GM21423 (cell line): ENCODE data around the gene F2RL3.

Experiments used
- ATAC-seq: cut with Tn5 transposase; IDR thresholded peaks from one replicate; pipeline ENCODE4 v1.9.1; 2021; ENCODE audit warnings: mild to moderate bottlenecking, moderate library complexity; ENCODE audit not compliant: unreplicated experiment

The F2RL3 gene

DNA sequence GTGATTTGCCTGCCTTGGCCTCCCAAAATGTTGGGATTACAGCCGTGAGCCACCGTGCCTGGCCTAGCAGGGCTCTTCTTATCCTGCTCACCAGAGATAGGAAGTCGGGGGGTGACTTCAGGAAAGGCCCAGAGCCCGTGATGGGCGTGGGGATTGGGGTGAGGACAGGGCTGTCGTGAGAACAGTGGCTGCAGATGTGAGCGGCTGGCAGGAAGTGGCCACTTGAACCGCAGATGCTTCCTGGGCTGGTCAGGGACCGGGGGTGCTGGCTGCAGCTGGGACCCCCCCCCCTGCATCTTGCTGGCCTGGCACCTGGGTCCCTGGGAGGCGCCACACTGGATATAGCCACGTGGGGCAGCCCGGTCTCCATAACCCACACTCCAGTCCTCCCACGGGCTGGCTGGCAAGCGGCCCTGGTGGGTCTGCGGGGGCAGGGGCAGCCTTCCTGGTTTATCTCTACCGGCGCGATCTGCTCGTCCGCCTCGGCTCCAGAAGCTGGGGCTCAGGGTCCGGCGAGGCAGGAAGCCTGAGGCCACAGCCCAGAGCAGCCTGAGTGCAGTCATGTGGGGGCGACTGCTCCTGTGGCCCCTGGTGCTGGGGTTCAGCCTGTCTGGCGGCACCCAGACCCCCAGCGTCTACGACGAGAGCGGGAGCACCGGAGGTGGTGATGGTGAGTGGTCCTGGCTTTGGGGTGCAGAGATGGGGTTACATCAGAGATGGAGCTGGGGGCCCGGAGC is at the start of gene F2RL3:
Gene F2RL3 (plus strand): TSS at position 371 of the 737 bp plus-strand sequence. CDS start 191 bp downstream, at position 562.
- ATAC-seq = peak; percentile 42

GRCh38 chr19:16841391-16841926 is 47.3 kb upstream of the F2RL3 start:
- no peak for ATAC-seq

- ATAC-seq = no peak
Measured at GRCh38 chr19:16846901-16847300, 41.9 kb upstream of the F2RL3 start.

DNA sequence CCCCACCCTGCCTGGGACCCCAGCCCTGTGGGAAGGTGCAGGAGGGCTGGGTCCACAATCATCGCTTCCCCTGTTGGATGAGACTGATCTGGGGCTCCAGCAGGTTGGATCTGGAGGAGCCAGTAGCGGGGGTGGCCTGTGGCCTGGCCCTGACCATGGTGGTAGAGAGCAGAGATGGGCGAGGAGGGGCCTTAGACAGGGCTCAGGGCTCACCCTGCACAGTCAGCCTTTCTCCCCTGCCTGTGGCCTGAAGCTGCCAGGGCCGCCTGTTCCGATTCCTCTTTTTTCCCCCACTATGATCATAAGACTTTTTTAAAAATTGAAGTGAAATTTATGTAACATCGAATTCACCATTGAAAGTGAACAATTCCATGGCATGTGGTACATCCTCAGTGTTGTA is 41.4 kb upstream of the F2RL3 start:
- ATAC-seq = no peak

GRCh38 chr19:16849168-16849567 is 39.6 kb upstream of the F2RL3 start:
- ATAC-seq = no peak

DNA sequence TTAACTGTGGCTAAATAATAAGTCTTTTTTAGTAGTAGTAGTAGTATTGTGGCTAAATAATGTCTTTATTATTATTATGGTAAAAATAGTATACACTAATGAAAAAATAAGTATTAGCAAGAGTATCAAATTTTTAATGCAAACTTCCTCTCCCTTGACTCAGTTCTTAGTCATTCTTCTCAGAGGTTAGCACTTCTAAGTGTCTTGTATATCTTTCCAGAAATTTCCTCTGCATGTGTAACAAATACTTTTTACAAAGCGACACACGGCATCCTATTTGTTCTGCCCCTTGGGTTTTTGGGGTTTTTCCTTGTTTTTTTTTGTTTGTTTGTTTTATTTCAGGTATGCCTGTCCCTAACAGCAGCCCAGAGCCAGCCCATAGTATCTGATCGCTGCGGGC is 38.7 kb upstream of the F2RL3 start:
- no peak for ATAC-seq

DNA sequence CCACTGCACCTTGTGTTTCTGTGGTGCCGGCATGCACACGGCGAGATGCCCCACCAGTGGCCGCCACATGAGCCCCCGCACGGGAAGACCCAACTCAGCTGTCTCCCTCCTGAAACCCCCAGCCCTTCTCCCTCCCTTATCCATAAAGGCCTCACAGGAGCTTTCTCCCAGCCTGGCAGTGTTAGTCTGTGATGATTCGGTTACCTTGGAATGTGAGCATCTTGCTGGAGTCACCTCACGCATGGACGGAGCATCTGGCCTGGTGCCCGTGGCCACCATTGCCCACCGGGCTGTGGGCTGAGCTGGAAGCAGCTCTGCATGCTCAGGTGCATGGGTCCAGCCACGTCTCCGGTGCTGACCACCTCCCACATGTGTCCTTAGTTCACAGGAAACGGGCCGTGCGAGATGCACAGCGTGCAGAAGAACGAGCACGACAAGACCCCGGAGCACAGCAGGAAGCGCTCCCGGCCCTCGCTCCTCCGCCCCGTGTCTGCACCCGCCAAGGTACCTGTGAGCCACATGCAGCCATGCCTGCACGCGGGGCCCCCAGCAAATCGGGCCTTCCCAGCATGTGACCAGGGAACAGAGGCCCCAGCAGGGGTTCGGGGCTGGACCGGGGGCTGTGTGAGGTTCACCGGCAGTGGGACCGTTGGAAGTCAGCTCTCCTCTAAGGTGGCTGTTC is 37.6 kb upstream of the F2RL3 start:
- no peak for ATAC-seq

- no peak for ATAC-seq
Measured at GRCh38 chr19:16853066-16853465, 35.7 kb upstream of the F2RL3 start.

GRCh38 chr19:16856091-16856490 is 32.7 kb upstream of the F2RL3 start:
- no peak for ATAC-seq

DNA sequence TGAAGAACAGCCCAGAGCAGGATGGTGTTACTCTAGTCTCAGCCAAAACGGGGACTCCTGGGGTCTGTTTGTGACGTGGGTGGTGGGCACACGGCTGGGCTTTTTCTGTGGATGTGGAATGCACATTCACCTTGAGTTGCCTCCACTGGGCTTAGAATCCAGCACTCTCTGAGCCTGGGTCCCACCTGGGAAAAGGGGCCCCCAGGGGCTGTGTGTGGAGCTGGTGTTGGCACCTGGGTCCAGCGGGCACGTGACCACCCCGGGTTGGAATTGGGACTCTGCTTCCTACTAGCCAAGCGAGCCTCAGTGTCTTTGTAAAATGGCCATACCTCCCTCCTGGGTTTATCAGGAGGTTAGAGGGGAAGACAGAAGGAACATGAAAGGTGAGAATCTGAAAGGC is 29.2 kb upstream of the F2RL3 start:
- no peak for ATAC-seq

DNA sequence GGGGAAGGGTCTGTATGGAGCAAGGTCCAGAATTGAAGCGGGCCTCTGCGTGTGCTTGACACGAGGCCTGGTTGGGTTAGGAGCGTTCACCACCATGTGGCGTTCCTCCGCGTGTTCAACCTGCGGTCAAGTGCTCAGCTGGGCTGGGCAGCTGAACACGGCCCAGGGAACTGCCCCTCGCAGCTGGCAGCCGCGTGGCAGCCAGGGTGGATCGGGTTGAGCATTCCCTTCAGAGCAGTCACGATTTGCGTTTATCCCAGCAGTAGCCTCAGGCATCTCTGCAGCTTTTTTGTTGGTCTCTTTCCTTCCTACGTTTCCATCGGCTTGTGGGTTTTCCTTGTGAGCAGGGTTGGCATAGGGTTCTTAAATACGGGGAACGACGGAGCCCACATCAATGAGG is 28.7 kb upstream of the F2RL3 start:
- no peak for ATAC-seq

- ATAC-seq = no peak
Measured at GRCh38 chr19:16861011-16861410, 27.8 kb upstream of the F2RL3 start.

- no peak for ATAC-seq
Measured at GRCh38 chr19:16861834-16862233, 27.0 kb upstream of the F2RL3 start.

- ATAC-seq = no peak
Measured at GRCh38 chr19:16862826-16863415, 25.9 kb upstream of the F2RL3 start.

DNA sequence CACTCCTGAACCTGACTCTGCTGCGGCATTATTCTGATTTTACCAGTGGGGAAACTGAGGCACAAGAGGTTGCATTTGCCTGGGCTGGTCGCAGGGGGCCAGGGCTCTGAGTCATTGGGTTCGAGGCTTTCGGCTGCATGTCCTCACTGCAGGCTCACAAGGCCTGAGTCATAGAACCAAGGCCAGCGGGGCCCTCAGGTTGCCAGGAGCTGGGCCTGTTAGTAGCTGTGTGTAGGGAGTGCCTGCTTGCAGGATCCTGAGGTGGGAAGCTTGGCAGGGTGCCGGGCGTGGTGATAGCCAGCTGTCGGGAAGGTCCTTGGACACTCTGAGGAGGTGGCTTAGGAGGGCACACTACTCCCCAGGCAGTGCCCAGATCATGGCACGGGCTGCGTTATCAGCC is 21.6 kb upstream of the F2RL3 start:
- ATAC-seq = no peak

- no peak for ATAC-seq
Measured at GRCh38 chr19:16868423-16869130, 20.2 kb upstream of the F2RL3 start.

GRCh38 chr19:16869331-16869972 is 19.3 kb upstream of the F2RL3 start:
- no peak for ATAC-seq

DNA sequence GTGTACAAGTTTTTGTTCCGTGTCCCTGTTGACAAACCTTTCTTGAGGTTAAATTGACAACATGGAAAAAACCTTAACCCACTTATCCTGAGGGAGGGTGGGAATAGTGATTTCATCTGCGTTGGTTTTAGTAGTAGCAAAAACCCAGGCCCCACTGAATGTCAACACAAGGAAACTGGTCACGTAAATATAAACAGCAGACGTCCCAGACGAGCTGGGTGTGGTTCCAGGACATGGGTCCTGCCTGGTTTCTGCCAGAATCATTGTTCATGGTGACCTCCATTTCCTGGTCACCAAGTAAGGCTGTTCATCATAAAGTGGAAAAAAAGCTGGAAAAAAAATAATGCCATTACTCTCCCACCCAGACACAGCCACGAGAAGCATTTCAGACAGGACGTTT is 16.9 kb upstream of the F2RL3 start:
- no peak for ATAC-seq

- ATAC-seq = no peak
Measured at GRCh38 chr19:16872728-16873127, 16.1 kb upstream of the F2RL3 start.

DNA sequence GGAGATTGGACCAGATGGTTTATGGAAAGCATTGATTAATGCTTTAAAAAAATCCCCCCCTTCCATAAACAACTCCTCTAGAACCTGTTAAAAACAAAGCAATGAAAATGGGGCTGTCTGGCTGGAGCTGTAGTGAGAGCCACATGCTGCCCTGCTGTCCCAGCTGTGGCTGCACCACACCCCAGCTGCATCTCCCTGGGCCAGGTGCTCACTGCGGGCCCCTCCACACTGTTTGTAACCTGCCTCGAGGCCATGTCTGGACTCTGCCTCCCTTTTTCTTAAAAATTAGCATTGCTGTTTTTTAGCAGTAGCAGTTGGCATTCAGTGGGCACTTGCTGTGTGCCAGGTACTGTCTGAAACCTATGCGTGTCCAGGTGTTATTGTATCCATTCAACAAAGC is 15.2 kb upstream of the F2RL3 start:
- no peak for ATAC-seq
